Cerebellar nuclear complex (tissue), 1 donor: Measurements from ENCODE around the gene RAN.
A peak's percentile ranks its signal among the peaks of the same experiment; 100 is the strongest.
"Not testable (repeated sequence)": the region's sequence is repeated elsewhere in the genome, so short reads cannot be mapped to it uniquely, and the experiment has no call there.

ENCODE experiments used
- DNase-seq, 2 experiments: peaks; one replicate each; lab custom pipeline; 2025; lab: John Stamatoyannopoulos, UW

Gene RAN

GRCh38 chr12:130878193-130879185 lies 6.6 kb downstream of the RAN start:
- no peak for DNase-seq

GRCh38 chr12:130879212-130879686 lies 7.4 kb downstream of the RAN start:
- no peak for DNase-seq

GRCh38 chr12:130879781-130880389 lies 8.0 kb downstream of the RAN start:
- DNase-seq: no peak

- DNase-seq: no peak
These were observed 8.6 kb downstream of the RAN start for GRCh38 chr12:130880411-130880885.

- DNase-seq: no peak
These were observed 9.2 kb downstream of the RAN start for GRCh38 chr12:130881046-130881445.

GRCh38 chr12:130881548-130881947 lies 9.7 kb downstream of the RAN start:
- no peak for DNase-seq

- DNase-seq: not testable (repeated sequence)
These were observed 15.3 kb downstream of the RAN start for GRCh38 chr12:130887190-130887589.

- DNase-seq: no peak
These were observed 32.2 kb downstream of the RAN start for GRCh38 chr12:130904064-130904463.

- not testable (repeated sequence) for DNase-seq
These were observed 33.1 kb downstream of the RAN start for GRCh38 chr12:130904936-130905455.

GRCh38 chr12:130909111-130909510 lies 37.2 kb downstream of the RAN start:
- no peak for DNase-seq

GRCh38 chr12:130911193-130911592 lies 39.3 kb downstream of the RAN start:
- DNase-seq: no peak

GRCh38 chr12:130911933-130912332 lies 40.1 kb downstream of the RAN start:
- no peak for DNase-seq

- DNase-seq: peak in 1 of 2 experiments; percentile 1
These were observed 44.5 kb downstream of the RAN start for GRCh38 chr12:130916241-130916911.

- no peak for DNase-seq
These were observed 45.7 kb downstream of the RAN start for GRCh38 chr12:130917607-130918006.

- DNase-seq: no peak
These were observed 47.2 kb downstream of the RAN start for GRCh38 chr12:130919086-130919485.

- DNase-seq: no peak
These were observed 48.3 kb downstream of the RAN start for GRCh38 chr12:130920119-130920703.

- DNase-seq: no peak
These were observed 49.0 kb downstream of the RAN start for GRCh38 chr12:130920723-130921381.

- no peak for DNase-seq
These were observed 50.7 kb downstream of the RAN start for GRCh38 chr12:130922511-130922953.

- no peak for DNase-seq
These were observed 53.2 kb downstream of the RAN start for GRCh38 chr12:130924966-130925665.

GRCh38 chr12:130925666-130926015 lies 53.8 kb downstream of the RAN start:
- DNase-seq: no peak
